HG03108 (cell line): ENCODE data around the gene NOSTRIN.
"Not testable (repeated sequence)": the region's sequence is repeated elsewhere in the genome, so short reads cannot be mapped to it uniquely, and the experiment has no call there.

Experiments
- ATAC-seq: cut with Tn5 transposase; IDR thresholded peaks from one replicate; pipeline ENCODE4 v1.9.1; 2021; ENCODE audit warnings: moderate library complexity; ENCODE audit not compliant: unreplicated experiment

NOSTRIN gene, protein sequence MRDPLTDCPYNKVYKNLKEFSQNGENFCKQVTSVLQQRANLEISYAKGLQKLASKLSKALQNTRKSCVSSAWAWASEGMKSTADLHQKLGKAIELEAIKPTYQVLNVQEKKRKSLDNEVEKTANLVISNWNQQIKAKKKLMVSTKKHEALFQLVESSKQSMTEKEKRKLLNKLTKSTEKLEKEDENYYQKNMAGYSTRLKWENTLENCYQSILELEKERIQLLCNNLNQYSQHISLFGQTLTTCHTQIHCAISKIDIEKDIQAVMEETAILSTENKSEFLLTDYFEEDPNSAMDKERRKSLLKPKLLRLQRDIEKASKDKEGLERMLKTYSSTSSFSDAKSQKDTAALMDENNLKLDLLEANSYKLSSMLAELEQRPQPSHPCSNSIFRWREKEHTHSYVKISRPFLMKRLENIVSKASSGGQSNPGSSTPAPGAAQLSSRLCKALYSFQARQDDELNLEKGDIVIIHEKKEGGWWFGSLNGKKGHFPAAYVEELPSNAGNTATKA

DNA sequence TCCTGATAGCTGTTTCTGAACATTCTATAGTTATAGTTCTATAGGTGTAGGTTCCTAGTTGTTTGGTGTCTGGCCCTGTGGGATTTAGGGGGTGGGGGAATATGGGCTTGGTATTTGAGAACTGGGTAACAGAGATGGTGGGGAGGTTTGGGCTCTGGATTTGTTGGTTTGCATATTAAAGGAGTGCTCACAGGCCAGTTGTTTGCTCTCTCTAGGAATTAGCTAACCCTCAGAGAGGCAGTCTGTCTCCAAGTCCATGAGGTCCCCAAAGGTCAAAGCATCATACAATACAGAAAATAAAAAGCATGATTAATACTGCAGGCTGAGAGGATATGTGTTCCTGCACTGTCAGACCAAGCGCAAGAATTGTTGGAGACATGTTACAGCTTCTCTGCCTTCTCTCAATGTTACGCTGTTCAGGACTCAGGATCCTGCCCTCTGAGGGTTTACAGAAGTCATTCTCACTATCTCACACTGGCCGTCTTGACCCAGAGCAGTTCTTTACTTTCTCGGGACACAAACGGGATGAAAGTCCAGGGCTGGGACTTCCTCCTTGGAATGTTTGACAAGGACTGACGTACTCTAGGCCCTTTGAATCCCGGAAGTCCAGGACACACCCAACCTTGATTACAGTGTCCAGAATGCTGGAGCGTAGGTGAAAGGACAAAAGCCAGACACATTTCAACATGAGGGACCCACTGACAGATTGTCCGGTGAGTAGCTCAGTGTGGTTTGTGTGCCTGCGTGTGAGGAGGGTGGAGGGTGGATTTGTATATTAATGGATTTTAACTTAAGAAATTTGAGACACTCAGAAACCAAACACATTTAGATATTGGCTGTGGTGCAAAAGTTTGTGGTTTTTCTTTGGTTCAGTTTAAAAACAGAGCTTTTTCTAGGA lies at the start of gene NOSTRIN:
NOSTRIN (plus strand) TSS at position 677 of the 898 bp plus-strand sequence; CDS start at position 687, 10 bp downstream.
- no peak for ATAC-seq

DNA sequence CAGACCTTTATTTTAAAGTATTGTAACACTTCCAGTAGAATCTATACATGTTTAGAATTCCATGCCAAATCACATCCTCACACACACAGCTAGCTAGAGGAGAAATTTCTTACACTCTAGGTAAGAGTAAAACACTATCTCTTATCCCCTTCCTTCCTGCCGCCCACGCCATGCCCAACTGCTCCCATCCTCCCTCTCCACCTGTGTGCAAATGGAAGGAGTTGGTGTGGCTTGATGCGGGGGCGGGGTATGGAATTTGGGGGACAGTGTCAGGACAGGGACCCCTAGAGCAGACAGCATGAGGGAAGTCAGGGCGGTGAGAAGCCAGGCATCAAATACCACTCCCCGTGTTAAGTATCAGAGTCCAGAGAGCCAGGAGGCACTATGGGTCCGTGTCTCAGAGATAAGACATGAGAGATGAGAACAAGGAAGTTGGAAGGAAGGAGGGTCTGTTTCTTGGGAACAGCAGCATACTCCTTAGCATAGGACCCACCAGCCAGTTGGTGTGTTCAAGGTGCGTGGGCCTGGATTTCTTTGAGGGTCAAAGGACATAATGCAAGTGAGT lies 48.6 kb upstream of the NOSTRIN start:
- ATAC-seq, result no peak

DNA sequence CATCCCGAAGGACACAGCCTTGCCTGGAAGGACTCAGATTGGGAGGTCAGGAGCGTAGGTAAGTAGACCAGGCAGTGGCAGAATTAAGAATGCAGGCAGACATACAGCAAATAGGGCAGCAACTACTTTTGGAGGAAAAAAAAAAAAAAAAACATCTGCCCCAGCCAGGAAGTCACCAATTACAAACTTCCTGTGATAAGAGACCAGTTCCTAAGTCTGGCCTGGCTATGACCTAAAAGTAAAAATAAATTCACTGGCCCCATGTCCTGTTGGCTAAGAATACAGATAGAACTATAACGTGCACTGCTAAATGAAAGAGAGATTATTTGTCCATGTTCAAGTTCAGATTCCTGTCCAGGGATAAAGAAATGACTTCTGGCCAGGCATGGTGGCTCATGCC lies 45.2 kb upstream of the NOSTRIN start:
- no peak for ATAC-seq

DNA sequence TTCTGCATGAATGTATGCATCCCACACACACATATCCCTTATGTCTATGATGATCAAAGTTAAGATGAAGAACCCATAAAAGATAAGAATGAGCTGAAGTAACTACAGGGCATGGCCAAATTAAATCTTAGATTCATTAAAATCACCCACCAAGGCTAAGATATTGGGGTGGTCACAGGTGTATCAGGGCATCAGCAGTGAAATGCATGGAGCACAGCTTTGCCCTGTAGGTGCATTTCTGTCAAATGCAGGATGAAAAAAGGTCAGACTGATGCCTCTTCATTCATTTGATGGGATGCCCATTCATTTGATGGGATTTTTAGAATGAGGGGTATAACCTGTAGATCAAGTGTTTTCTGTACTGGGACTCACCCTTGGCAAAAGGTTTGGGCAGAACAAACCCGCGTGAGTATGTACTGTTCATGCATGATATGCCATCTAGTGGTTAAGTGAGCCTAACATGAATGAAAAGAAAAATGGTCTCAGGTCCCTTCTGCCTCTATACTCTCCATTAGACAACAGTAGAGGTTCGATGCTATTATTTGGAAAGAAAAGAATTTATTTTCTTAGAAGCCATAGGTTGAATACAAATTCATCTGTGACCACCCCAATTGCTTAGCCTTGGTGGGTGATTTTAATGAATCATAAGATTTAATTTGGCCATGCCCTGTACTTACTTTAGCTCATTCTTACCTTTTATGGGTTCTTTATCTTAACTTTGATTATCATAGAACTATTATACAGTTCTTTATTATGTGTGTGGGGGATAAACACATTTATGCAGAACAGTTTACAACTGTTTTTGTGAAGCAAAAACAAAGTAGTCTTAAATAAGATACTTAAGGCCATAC lies 43.2 kb upstream of the NOSTRIN start:
- peak; percentile 66 for ATAC-seq

DNA sequence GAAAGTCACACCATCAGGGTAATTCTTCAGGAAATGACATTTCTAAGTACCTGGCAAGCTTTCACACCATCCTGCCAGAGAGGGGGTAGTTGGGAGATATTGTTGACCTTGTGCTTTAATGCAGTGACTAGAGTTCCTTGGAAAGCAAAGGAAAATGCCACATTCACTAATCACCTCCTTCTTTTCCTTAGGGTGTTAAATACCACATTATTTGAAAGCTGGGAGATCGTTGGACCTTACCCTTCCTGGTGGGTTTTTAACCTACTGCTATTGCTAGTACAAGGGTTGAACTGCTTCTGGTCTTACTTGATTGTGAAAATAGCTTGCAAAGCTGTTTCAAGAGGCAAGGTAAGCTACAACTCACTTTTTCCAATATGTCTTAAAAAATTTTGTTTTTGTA lies 37.0 kb upstream of the NOSTRIN start:
- ATAC-seq, result no peak

DNA sequence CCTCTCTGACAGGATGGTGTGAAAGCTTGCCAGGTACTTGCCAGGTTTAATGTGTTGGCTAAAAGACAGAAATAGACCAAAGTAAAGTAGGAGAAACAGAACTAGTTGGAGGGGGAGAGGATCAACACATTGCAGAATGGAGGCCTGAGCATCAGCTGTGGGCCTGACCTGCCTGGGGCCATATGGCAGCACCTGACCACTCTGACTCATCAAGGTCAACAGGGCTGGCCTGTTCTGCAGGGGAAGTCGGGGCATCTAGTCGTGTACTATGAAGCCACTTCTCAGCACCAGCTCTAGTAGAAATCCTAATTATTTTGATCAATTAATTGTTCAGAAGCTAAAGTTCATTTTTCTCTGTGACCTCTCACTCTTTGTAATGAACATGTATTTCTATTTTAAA lies 35.8 kb upstream of the NOSTRIN start:
- no peak for ATAC-seq

DNA sequence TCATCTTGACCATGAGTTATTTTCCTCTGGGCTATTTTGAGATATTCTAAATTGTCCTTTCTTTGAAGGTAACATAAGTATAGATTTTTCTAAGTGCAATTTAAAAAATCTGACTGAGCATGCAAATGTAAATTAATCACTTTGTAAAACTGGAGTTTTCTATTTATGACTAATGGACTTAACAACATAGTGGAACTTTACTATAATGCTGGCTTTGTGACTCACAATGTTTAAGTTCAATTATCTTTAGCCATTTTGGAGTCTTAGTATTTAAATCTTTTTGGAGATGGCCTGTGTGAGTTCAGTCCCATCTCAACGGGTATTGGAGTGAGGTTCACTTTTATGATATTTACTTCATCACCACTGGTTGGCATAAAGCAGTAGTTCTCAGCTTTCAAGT lies 35.2 kb upstream of the NOSTRIN start:
- no peak for ATAC-seq

DNA sequence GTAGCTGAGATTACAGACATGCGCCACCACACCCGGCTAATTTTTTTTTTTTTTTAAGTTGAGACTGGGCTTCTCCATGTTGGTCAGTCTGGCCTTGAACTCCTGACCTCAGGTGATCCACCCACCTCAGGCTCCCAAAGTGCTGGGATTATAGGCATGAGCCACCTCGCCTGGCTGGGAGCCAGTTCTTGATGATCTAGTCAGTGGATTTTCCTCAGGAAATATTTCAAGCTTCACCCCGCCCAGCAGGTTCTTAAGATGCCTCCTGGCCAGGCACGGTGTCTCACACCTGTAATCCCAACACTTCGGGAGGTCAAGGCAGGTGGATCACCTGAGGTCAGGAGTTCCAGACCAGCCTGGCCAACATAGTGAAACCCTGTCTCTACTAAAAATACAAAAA lies 34.1 kb upstream of the NOSTRIN start:
- ATAC-seq, result not testable (repeated sequence)

DNA sequence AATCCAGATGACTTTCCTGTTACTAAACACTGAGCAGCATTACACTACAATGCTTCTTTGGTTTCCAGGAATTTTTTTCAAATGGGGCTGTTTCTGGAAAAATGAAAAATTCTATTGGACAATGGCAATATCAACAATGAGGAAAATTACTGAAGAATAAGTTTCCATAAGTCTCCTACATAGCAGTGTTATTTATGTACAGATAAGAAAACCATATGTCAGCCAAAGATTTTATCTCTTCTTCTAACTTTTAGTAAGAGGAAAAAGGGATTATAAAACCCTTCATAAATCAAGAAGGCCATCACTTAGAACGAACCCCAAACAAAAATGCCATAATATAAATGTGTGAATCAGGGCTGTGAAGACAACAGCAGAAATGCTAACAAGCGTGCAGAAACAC lies 31.6 kb upstream of the NOSTRIN start:
- no peak for ATAC-seq

DNA sequence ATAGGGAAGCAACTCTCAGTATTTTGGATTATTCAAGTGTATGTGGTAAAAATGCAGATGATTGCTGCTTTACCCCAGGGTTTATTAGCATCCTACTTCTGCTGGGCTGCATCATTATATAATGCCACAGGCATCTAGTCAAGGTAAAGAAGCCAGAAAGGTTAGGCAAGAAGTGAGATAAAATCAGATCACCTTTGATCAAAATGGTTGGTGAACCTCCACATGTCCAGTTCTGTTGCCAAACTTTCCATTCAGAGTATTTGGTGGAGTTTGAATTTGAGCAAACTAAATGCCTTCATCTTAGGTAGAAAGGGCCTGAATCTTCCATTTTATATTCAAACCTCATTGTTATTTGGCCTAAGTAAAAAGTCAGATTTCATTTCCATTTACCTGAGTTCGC lies 29.7 kb upstream of the NOSTRIN start:
- no peak for ATAC-seq

DNA sequence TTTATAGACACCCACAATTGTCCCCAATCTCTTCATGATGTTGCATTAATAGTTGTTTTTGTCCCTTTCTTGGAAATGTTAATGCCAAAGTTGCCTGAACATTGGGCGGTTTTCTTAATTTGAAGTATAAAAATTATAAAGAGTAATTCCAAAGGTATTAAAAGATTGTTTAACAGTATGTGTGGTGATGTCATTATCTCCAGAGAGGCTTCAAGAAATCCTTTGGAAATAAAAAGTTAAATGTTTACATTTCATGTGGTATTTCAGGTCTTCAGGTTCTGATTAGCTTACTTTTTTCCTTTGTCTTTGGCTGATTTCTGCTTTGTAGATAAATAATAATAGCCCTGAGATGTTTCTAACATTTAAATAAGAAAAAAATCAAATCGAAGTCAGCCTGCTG lies 29.3 kb upstream of the NOSTRIN start:
- no peak for ATAC-seq

DNA sequence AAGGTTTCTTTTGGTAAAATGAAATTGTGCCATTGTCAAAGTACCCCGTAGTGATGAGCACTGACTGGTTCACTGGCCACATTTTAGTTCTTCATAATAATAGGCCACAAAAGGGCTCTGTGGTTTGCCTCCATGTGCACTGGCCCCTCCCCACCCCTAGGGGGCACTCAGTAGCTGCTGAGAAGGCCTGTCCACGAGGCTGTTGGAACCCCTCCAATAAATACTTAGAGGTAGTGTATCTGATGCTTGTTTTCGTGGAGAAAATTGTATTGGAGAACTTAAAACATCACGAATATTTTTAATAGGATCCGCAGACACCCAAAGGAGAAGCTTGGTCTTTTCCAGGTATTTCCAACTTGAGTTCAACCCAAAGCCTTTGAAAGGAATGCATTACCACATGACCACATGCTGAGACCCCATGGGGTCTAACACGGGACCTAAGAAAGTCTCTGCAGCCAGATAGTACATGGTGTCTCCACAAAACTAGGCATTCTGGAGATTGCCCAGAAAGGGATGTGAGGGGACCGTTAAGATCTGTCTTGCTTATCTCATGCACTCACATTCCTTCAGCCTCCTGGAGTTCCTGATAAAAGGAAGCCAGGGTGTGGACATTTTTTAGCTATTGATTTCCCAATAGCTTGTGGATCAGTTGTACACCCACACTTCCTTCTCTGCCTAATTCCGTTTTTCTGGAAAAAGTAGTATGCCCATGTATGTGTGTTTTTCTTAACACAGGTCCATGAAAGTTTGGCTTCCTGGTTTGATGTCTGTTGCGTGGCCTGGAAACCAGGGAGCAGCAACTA lies 28.5 kb upstream of the NOSTRIN start:
- ATAC-seq, result peak; percentile 54

DNA sequence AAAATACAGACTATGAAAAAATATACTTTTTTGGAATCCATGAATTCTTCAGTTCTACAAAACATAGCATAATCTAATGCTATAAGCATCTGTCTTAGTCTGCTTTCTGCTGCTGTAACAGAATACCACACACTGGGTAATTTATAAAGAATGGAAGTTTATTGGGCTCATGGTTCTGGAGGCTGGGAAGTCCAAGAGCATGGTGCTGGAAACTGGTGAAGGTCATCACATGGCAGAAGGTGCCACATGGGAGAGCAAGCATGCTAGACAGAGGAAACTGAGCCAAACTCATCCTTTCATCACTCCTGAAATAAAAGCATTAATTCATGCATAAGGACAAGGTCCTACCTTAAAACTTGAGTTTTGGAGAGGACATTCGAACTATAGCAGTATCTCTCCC lies 26.6 kb upstream of the NOSTRIN start:
- ATAC-seq, result no peak

DNA sequence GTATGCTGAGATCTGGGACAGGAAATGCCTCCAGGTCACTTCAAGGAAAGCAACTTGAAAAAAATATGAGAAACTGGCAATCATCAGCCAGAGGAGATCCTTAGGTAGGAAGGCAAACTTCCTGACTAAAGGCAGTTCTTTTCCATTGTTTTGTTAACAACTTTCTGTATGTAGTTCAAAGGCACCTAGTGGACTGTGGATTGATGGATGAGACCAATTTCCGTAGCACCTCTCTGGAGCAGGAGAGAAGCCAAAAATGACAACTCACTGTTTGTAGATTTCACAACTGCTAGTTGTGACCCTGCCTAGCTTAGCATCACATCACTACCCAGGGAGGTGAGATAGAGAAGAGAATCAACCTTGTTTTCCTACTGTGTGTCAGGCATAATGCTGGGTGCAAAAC lies 21.8 kb upstream of the NOSTRIN start:
- no peak for ATAC-seq

DNA sequence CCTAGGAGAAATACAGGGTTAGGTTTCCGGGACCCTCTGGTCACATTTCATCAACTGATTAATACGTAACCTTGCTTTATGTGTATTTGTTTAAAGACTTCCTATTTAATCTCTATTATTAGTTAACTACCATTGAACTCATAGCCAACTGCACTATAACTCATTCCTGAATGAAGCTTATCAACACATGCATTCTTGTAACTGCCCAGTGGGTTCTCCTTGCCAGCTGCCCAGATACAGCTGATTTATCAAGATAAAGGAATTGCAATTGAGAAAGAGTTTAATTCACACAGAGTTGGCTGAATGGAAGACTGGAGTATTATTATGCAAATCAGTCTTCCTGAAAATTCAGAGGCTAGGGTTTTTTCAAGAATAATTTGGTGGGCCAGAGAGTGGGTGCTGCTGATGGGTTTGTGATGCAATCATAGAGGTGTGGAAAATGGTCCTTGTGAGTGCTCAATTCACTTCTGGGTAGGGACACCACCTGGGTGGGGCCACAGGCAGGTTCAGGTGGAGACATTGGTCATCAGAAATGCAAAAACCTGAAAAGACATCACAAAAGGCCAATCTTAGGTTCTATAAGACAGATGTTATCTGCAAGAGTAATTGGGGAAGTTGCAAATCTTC lies 21.1 kb upstream of the NOSTRIN start:
- no peak for ATAC-seq

DNA sequence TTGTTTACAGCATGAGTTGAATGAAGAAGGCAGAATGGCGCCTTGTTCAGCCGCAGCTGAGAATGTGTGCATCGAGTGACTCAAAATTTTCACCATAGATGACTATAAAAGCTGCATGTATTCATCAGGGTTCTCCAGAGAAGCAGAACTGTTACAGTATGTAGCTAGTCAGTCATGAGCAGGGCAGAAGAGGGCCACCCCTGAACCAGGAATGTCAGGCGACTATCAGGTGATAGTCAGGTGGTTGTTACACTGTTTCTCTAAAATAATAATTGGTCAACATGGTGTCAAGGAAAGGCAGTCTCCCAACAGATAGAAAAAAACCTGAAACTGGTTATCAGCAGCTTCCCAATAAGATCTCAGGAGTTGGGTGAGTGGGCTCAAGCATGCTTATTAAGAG lies 20.2 kb upstream of the NOSTRIN start:
- ATAC-seq, result no peak

DNA sequence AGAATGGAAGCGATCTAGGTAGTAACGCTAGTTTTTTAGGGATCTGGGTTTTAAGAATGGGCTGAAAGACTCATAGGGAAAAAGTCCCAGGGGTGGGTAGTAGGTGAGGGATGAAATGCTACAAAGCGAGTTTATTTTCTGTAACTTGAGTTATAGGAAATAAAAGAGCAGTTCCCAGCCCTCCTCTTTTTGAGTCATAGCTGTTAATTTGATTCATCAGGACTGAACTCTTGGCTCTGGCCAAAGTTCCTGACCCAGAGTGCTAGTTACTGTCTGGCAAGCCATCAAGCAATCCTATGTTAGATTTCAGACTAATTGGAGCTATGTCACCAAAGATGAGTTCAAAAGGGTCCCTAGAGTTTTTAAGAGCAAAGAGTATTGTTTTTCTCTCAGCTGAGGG lies 17.4 kb upstream of the NOSTRIN start:
- ATAC-seq, result no peak

DNA sequence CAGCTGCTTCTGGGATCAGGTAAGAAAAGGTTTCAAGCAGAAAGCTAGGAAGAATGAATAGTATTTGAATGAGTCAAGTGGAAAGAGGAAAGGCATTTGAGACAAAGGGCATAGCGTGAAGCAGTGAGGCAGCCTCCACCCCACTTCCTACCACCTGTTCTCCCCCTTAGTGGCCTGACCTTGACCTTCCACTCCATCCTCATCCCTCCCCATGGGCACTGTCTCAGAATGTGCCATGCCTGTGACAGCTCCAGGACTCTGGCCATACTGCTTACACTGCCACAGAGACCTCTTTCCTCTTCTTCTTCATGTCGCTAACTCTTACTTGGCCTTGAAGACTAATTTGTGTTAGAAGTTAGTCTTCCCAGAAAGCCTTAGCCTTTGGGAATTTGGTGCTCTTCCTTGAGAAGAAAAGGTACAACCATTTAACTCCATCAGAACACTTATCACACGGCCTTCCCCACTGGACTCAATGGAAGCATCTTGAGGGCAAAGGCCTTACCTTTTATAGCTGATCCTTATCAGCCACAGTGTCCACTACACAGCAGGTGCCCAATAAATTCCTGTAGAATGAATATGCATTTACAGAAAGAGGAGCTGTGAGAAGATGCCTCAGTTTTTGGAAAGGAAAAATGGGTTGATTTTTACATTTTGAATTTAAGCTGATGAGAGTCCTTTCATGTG lies 15.2 kb upstream of the NOSTRIN start:
- no peak for ATAC-seq
